ENCODE data around the gene MARK1. TPM values are rescaled to one million over a fixed set of nuclear protein-coding genes. Genes with fewer than 3 reads are reported as not detected.

The MARK1 gene
- total and polyA plus RNA-seq, 2 of the 13 experiments (the other 11 are each of a cell fraction or from before 2014, with no cell fraction given) = not detected

- Histone ChIP-seq H3K9me3 (ENCODE audit: low read length) (no peaks in the 10 kb centered on the region), H3K27ac (ENCODE audit: extremely low read length, insufficient read depth, low read length) (no peak overlapping the region), H3K36me3 (replicated peaks in 1 of 2; ENCODE audit: control insufficient read depth in 1 of 2, insufficient read depth in 2 of 2, low read length in 2 of 2) (no peaks in the 10 kb centered on the region), H3K4me3 (replicated peaks in 1 of 3; ENCODE audit: insufficient read depth in 1 of 3, low read depth in 2 of 3, low read length in 3 of 3) (0 out of 6 replicates have a peak overlapping the region, but pooled peaks of 1 of the 3 experiments have one; percentile 12), H3K79me2 (ENCODE audit: insufficient read depth, low read length) (no peaks in the 10 kb centered on the region), H3K9ac (ENCODE audit: insufficient read depth, low read depth, low read length) (no peak overlapping the region), H2AFZ (ENCODE audit: low read length) (peak overlapping the region; percentile 42), H4K20me1 (ENCODE audit: insufficient read depth, low read length) (no peaks in the 10 kb centered on the region), H3K27me3 (ENCODE audit: control insufficient read depth in 1 of 2, insufficient read depth in 2 of 2, low read length in 2 of 2) (no peaks in the 10 kb centered on the region), H3K4me1 (ENCODE audit: insufficient read depth, low read length) (peaks cover 81% of the 10 kb centered on the region), H3K4me2 (ENCODE audit: low read depth, low read length) (peak overlapping the region; percentile 49; the same call in 1 of the 2 replicates)
- peak; percentile 90 for TF ChIP-seq ZNF770 (CRISPR knock-in tag; IDR thresholded peaks at IDR 0.05)
- TF ChIP-seq LBX2 (CRISPR knock-in tag; IDR thresholded peaks at IDR 0.05; ENCODE audit: borderline replicate concordance) = no peak
- 35% methylated on average over 9 of the region's 9 CpGs for WGBS (ENCODE audit: low lambda C conversion rate)
- BruUV-seq (replicated peaks) = no TSS peak
- in situ Hi-C loops (cut with HindIII; ENCODE audit: extremely low pct_ligation_motif_present, low pct_unique_long_range_greater_than_20kb) (no loop called here), intact Hi-C loops (cut with micrococcal nuclease; ENCODE audit: unreplicated experiment) (no loop called here)
- CTCF ChIA-PET (ENCODE audit: low intra/inter-chr PET ratio, low total read pairs) = no interaction called here
- ATAC-seq = peak; percentile 66
- no peak for FAIRE-seq
- no peak for DNase-seq (ENCODE audit: low spot score)
- POLR2A ChIA-PET = no interaction called here
These were observed 178.5 kb downstream of the MARK1 start for GRCh38 chr1:220706480-220706879.

- ChIA-PET POLR2A (no interaction called here), CTCF (ENCODE audit: low intra/inter-chr PET ratio, low total read pairs) (no interaction called here)
- no peaks in the 10 kb centered on the region for H3K9me3 ChIP-seq (ENCODE audit: low read length)
- H3K4me3 ChIP-seq (replicated peaks in 1 of 3; ENCODE audit: insufficient read depth in 1 of 3, low read depth in 2 of 3, low read length in 3 of 3) = no peak overlapping the region
- H3K4me1 ChIP-seq (ENCODE audit: insufficient read depth, low read length) = peaks cover 87% of the 10 kb centered on the region
- no peak overlapping the region for H2AFZ ChIP-seq (ENCODE audit: low read length)
- no peak overlapping the region for H3K9ac ChIP-seq (ENCODE audit: insufficient read depth, low read depth, low read length)
- DNase-seq (ENCODE audit: low spot score) (no peak), FAIRE-seq (no peak), ATAC-seq (no peak; the same call in 2 of the 3 replicates)
- TF ChIP-seq ZFY (CRISPR knock-in tag; IDR thresholded peaks at IDR 0.05) = no peak
- no TSS peak for BruUV-seq (replicated peaks)
- no peaks in the 10 kb centered on the region for H3K27me3 ChIP-seq (ENCODE audit: control insufficient read depth in 1 of 2, insufficient read depth in 2 of 2, low read length in 2 of 2)
- no peak overlapping the region for H3K4me2 ChIP-seq (ENCODE audit: low read depth, low read length)
- intact Hi-C loops (cut with micrococcal nuclease; ENCODE audit: unreplicated experiment) (no loop called here), in situ Hi-C loops (cut with HindIII; ENCODE audit: extremely low pct_ligation_motif_present, low pct_unique_long_range_greater_than_20kb) (no loop called here)
- 66% methylated on average over 7 of the region's 10 CpGs for WGBS (ENCODE audit: low lambda C conversion rate)
- H3K36me3 ChIP-seq (replicated peaks in 1 of 2; ENCODE audit: control insufficient read depth in 1 of 2, insufficient read depth in 2 of 2, low read length in 2 of 2) = no peaks in the 10 kb centered on the region
- H4K20me1 ChIP-seq (ENCODE audit: insufficient read depth, low read length) = no peaks in the 10 kb centered on the region
- no peaks in the 10 kb centered on the region for H3K79me2 ChIP-seq (ENCODE audit: insufficient read depth, low read length)
- no peak overlapping the region for H3K27ac ChIP-seq (ENCODE audit: extremely low read length, insufficient read depth, low read length)
These were observed 179.2 kb downstream of the MARK1 start for GRCh38 chr1:220707160-220707559.
